ENCODE measurements around the gene FSIP1.

The FSIP1 gene

DNA sequence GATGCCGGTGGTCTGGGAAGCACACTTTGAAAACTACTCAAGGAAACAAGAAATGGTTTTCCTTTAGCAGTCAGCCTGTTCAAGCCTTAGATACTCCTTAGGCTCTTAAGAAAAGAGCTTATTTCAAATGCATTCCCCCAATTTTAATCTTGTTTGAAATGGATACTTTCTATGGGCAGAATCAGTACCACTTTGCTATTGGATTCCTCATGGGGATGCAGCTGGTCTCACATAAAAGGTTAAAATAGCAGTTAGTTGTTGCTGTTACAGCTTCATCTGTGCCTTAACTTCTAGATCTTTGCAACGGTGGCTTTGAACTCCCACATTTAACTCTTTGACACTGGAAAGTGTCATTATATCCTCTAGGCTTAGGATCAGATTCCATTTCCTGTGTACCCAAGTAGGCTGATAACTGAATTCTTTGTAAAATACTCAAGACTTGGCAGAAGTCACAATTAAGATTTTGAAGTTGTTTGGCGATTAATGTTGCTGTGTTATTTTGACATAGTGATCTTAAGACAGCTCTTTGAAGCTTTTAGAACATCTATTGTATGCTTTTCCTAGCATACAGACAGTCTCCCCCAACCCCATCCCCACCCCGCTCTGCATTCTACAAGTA is 199.6 kb downstream of the FSIP1 start:
- in situ Hi-C loops (cut with MboI; ENCODE audit: low sequenced_read_pairs, unreplicated experiment), result loop anchor here (25.0 kb wide), 1 partner anchor 871 kb away; no protein-coding TSS in a partner anchor
- TF ChIP-seq, protein P1, sequence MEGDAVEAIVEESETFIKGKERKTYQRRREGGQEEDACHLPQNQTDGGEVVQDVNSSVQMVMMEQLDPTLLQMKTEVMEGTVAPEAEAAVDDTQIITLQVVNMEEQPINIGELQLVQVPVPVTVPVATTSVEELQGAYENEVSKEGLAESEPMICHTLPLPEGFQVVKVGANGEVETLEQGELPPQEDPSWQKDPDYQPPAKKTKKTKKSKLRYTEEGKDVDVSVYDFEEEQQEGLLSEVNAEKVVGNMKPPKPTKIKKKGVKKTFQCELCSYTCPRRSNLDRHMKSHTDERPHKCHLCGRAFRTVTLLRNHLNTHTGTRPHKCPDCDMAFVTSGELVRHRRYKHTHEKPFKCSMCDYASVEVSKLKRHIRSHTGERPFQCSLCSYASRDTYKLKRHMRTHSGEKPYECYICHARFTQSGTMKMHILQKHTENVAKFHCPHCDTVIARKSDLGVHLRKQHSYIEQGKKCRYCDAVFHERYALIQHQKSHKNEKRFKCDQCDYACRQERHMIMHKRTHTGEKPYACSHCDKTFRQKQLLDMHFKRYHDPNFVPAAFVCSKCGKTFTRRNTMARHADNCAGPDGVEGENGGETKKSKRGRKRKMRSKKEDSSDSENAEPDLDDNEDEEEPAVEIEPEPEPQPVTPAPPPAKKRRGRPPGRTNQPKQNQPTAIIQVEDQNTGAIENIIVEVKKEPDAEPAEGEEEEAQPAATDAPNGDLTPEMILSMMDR (IDR thresholded peaks at IDR 0.05; ENCODE audit: borderline replicate concordance, control extremely low read depth, extremely low read depth, insufficient read depth, missing control alignments), result no peak

DNA sequence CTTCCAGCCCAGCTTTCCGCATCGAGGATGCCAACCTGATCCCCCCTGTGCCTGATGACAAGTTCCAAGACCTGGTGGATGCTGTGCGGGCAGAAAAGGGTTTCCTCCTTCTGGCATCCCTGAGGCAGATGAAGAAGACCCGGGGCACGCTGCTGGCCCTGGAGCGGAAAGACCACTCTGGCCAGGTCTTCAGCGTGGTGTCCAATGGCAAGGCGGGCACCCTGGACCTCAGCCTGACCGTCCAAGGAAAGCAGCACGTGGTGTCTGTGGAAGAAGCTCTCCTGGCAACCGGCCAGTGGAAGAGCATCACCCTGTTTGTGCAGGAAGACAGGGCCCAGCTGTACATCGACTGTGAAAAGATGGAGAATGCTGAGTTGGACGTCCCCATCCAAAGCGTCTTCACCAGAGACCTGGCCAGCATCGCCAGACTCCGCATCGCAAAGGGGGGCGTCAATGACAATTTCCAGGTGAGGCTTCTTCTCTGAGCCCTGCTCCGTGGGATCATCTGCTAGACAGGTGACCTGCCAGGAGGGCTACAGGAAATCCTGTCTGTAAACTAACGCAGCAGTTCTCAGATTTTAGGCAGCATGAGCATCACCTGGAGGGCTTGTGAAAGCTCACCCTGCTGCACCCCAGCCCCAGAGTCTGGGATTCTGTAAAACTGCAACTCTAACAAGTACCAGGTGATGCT is 200.2 kb downstream of the FSIP1 start:
- in situ Hi-C loops (cut with MboI; ENCODE audit: low sequenced_read_pairs, unreplicated experiment), result loop anchor here (25.0 kb wide), 1 partner anchor 870 kb away; no protein-coding TSS in a partner anchor
- TF ChIP-seq, protein P1 (IDR thresholded peaks at IDR 0.05; ENCODE audit: borderline replicate concordance, control extremely low read depth, extremely low read depth, insufficient read depth, missing control alignments), result no peak
- no peak for DNase-seq (ENCODE audit: low spot score)

More for the DNA sequence above, 199.6 kb downstream of the FSIP1 start:
- DNase-seq (ENCODE audit: low spot score), result no peak

DNA sequence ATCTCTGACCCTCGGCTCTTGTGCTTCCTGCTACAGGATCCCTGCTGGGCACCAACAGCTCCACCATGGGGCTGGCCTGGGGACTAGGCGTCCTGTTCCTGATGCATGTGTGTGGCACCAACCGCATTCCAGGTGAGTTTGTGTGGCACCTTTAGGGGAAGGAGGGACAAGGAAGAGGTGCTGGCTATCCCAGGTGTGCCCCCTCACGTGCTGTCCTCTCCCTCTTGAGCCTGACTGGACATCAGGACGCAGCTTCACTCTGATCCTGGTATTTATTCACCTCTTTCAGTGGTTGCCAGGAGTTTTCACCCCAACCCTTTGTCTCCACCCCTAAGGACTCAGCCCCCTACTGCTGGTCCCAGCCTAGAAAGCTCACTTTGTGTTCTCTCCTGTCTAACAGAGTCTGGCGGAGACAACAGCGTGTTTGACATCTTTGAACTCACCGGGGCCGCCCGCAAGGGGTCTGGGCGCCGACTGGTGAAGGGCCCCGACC is 200.8 kb downstream of the FSIP1 start:
- TF ChIP-seq, protein P1 (IDR thresholded peaks at IDR 0.05; ENCODE audit: borderline replicate concordance, control extremely low read depth, extremely low read depth, insufficient read depth, missing control alignments), result no peak
- DNase-seq (ENCODE audit: low spot score), result peak; percentile 42
- in situ Hi-C loops (cut with MboI; ENCODE audit: low sequenced_read_pairs, unreplicated experiment), result loop anchor here (25.0 kb wide), 1 partner anchor 870 kb away; no protein-coding TSS in a partner anchor

DNA sequence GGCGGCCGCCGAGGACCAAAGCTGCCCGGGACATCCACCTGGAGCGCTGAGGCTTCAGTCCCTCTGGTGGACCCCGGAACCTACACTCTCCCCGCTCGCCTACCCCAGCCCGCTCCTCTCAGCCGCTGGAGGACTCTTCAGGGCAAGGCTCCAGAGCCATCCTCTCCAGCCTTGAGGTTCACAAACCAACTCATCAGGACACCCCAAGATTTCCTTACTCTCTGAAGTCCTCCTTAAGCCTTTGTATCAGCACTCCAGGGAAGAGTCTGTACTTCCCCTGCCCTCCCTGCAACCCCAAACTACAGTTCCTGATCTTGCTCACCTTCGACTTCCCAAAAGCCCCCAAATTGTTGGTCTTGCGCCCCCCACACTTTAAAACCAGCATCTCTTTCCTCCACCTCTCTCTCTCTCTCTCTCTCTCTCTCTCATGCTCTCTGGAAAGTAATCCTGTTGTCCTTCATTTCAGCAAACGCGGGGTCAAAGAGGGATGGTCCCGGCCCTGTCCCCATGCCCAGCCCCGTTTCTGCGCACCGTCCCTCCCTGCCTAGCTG is 201.3 kb downstream of the FSIP1 start:
- TF ChIP-seq, protein P1 (IDR thresholded peaks at IDR 0.05; ENCODE audit: borderline replicate concordance, control extremely low read depth, extremely low read depth, insufficient read depth, missing control alignments), result no peak
- peak; percentile 39 for DNase-seq (ENCODE audit: low spot score)
- in situ Hi-C loops (cut with MboI; ENCODE audit: low sequenced_read_pairs, unreplicated experiment), result loop anchor here (25.0 kb wide), 1 partner anchor 869 kb away; no protein-coding TSS in a partner anchor

DNA sequence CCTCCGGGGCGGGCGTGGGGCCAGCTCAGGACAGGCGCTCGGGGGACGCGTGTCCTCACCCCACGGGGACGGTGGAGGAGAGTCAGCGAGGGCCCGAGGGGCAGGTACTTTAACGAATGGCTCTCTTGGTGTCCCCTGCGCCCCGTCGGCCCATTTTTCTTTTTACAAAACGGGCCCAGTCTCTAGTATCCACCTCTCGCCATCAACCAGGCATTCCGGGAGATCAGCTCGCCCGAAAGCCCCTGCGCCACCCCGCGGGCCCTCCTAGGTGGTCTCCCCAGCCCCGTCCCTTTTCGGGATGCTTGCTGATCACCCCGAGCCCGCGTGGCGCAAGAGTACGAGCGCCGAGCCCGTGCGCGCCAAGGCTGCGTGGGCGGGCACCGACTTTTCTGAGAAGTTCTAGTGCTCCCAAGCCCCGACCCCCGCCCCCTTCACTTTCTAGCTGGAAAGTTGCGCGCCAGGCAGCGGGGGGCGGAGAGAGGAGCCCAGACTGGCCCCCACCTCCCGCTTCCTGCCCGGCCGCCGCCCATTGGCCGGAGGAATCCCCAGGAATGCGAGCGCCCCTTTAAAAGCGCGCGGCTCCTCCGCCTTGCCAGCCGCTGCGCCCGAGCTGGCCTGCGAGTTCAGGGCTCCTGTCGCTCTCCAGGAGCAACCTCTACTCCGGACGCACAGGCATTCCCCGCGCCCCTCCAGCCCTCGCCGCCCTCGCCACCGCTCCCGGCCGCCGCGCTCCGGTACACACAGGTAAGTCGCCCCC is 202.0 kb downstream of the FSIP1 start, which contains the start of gene THBS1:
Gene THBS1, plus strand, starts transcription at position 595 of the 757 bp plus-strand sequence. CDS start 779 bp downstream, outside the sequence.
- DNase-seq (ENCODE audit: low spot score), result peak; percentile 42
- in situ Hi-C loops (cut with MboI; ENCODE audit: low sequenced_read_pairs, unreplicated experiment), result loop anchor here (25.0 kb wide), 1 partner anchor 868 kb away; no protein-coding TSS in a partner anchor
- TF ChIP-seq, protein P1 (IDR thresholded peaks at IDR 0.05; ENCODE audit: borderline replicate concordance, control extremely low read depth, extremely low read depth, insufficient read depth, missing control alignments), result no peak

DNA sequence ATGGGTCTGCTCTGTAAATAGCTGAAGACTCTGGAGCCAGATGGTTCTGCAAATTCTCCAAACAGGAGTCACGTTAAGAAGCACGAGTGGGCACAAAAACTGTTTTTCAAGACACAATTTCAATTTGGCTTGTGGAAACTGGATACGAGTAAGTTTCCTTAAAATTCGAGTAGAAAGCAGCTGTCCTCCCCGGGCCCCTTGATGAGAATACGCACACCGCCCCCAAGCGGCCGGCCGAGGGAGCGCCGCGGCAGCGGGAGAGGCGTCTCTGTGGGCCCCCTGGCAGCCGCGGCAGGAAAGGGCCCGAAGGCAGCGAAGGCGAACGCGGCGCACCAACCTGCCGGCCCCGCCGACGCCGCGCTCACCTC is 202.5 kb downstream of the FSIP1 start:
- DNase-seq (ENCODE audit: low spot score), result peak; percentile 91
- in situ Hi-C loops (cut with MboI; ENCODE audit: low sequenced_read_pairs, unreplicated experiment), result loop anchor here (25.0 kb wide), 1 partner anchor 868 kb away; no protein-coding TSS in a partner anchor
- TF ChIP-seq, protein P1 (IDR thresholded peaks at IDR 0.05; ENCODE audit: borderline replicate concordance, control extremely low read depth, extremely low read depth, insufficient read depth, missing control alignments), result peak; percentile 97
